ENCODE results near the gene ETFDH.
"Not testable (repeated sequence)": the region's sequence is repeated elsewhere in the genome, so short reads cannot be mapped to it uniquely, and the experiment has no call there.

ETFDH gene

DNA sequence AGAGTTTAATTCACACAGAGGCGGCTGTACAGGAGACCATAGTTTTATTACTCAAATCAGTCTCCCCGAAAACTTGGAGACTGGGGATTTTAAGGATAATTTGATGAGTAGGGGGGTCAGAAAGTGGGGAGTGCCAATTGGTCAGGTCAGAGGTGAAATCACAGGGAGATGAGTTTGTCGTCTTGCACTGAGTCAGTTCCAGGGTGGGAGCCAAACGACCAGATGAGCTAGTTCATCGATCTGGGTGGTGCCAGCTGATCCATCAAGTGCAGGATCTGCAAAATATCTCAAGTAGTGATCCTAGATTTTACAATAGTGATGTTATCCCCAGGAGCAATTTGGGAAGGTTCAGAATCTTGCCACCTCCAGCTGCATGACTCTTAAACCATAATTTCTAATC lies 4.0 kb downstream of the ETFDH start:
- FAIRE-seq (no peak), DNase-seq (ENCODE audit: insufficient read length, low spot score) (no peak)

DNA sequence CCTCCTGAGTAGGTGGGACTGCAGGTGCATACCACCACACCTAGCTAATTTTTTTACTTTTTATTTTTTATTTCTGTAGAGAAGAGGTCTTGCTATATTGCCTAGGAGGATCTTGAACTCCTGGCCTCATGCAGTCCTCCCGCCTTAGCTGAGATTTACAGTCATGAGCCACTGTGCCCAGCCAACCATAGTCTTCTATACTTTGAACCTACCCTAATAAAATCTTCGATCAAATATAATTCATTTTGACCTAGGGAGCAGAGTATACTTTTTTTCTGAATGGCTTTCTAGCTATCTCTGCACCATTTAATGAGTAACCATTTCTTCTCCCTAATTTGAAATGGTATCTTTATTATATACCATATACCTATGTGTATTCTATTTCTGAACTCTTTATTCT lies 6.7 kb downstream of the ETFDH start:
- no peak for FAIRE-seq
- no peak for DNase-seq (ENCODE audit: insufficient read length, low spot score)

DNA sequence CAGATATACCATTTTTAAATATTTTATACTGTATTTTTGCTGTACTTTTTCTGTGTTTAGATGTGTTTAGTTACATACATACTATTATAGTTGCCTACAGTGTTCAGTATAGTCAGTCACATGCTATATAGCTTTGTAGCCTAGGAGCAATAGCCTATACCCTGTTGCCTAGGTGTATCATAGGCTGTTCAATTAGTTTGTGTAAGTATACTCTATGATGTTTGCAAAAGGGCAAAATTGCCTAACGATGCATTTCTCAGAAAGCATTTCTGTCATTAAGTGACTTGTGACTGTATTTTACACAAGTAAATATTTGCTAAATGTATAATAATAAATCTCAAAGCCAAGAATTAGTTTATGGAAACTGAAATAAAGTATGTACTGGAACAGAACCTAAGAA lies 9.5 kb downstream of the ETFDH start:
- DNase-seq (ENCODE audit: insufficient read length, low spot score) (no peak), FAIRE-seq (no peak)

DNA sequence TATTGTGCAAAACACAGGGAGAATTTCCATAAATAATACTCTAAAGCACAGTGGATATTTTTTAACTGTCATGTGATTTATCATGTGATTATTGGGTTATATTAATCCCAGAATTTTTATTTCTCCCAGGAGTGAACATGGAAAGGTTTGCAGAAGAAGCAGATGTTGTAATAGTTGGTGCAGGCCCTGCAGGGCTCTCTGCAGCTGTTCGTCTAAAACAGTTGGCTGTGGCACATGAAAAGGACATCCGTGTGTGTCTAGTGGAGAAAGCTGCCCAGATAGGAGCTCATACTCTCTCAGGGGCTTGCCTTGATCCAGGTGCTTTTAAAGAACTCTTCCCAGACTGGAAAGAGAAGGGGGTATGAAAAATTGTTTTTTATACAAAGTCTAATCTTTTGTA lies 10.0 kb downstream of the ETFDH start:
- DNase-seq (ENCODE audit: insufficient read length, low spot score) = no peak
- no peak for FAIRE-seq

DNA sequence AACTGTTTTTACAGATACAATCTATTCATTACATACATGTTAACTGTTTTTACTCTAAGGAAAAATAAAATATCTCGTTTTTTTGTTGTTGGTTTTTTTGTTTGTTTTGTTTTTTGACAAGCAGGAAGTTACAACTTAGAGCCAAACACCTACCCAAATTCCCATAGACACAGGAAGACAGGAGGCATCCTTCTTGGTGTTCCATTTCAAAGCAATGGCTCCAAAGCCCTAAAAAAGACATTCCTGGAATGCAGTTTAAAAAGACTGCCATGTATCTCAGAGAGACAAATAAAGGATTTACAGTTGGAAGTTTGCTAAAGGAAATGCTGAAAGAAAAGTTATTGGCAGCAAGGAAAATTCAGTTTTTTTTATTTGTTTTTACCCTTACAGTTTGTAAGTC lies 16.7 kb downstream of the ETFDH start:
- DNase-seq (ENCODE audit: insufficient read length, low spot score) = no peak
- no peak for FAIRE-seq

DNA sequence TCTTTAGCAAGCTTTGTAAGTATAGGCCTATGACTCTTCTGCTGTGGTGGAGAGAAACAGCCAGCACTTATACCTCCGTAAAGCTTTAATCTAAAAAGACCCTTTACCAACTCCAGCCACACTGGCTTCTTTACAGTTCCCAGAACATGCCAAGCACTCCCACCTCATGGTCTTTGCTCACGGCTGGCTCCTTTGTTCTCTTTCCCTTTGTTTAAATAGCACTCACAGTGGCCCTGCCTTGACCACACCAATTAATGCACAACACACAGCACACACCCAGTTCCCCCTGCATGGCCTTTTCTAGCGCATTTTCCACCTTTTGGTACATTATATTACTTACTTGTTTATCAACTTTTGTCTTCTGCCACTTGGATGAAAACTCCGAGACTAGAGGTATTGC lies 32.2 kb downstream of the ETFDH start:
- FAIRE-seq (no peak), DNase-seq (ENCODE audit: insufficient read length, low spot score) (no peak)

DNA sequence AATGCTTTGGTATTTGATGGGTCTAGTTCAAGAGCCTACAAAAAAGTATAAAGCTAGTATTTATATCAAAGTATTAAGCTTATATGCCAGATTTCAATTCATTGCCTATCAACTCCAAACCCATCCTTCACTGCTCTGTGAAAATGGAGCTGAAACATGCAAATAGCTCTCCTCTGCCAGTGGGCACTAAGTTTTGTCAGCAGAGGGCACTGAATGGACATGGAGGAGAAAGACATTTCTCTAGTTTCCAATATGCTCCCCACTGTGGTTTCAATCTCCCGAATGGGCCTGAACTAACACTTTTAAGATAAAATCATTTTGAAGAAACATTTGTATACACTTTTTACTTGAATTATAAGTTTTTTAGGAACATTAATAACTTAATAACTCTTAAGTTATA lies 38.7 kb downstream of the ETFDH start:
- FAIRE-seq = no peak

DNA sequence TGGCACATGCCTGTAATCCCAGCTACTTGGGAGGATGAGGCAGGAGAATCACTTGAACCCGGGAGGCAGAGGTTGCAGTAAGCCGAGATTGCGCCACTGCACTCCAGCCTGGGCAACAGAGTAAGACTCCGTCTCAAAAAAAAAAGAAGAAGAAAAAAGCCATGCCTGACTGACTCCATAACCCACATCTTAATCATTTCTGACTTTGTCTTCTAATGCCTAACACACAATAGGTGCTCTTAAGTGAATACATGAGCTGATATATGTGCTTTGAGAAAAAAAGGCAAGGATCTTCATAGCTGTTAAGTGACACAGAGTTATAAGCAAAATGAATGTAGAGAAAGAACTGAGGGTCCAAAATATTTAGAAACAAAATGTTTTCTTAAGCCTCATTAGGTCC lies 40.5 kb downstream of the ETFDH start:
- not testable (repeated sequence) for DNase-seq (ENCODE audit: insufficient read length, low spot score); FAIRE-seq

More for the DNA sequence above, 38.7 kb downstream of the ETFDH start:
- no peak for DNase-seq (ENCODE audit: insufficient read length, low spot score)

DNA sequence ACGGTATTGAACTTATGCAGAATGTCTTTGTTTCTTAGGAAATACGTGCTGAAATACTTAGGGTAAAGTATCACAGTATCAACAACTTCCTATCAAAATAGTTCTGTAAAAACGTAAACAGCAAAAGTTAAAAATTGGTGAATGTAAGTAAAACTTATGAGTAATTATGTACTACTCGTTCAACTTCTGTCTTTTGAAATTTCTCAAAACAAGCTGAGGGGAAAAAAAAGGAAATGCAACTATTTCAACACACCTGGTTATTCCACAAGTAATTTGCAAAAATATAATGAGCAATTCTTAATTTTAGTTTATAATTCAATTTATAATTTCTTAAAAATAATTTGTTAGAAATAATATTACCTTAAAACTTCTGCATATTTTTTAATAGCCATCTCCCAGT lies 42.8 kb downstream of the ETFDH start:
- DNase-seq (ENCODE audit: insufficient read length, low spot score) (no peak), FAIRE-seq (no peak)

DNA sequence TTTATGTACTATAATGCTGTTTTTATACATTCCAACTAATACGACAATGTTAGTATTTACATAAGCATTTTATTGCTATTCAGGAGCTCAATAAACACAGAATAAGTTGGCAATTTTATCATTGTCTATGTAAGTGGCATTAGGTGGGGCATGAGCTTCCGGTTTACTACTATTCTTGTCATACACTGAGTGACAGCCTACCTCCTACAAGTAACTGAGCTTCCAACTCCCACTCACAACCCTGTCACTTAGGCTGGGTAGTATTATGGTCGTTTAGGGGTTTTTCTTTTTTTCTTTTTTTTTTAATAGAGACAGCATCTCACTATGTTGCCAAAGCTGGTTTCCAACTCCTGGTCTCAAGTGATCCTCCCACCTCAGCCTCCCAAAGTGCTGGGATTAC lies 43.7 kb downstream of the ETFDH start:
- FAIRE-seq (no peak), DNase-seq (ENCODE audit: insufficient read length, low spot score) (no peak)

DNA sequence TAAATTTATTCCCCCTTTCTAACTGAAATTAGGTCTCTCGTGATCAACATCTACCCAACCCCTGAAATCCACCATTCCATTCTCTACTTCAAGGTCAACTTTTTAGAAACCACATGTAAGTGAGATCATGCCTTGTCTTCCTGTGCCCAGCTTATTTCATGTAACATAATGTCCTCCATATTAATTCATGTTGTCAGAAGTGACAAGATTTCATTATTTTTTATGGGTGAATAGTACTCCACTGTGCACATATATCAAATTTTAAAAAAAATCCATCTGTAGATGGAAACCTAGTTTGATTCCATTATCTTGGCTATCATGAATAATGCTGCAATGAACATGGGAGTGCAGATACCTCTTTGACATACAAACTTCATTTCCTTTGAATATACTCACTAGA lies 49.6 kb downstream of the ETFDH start:
- DNase-seq (ENCODE audit: insufficient read length, low spot score) (no peak), FAIRE-seq (no peak)

DNA sequence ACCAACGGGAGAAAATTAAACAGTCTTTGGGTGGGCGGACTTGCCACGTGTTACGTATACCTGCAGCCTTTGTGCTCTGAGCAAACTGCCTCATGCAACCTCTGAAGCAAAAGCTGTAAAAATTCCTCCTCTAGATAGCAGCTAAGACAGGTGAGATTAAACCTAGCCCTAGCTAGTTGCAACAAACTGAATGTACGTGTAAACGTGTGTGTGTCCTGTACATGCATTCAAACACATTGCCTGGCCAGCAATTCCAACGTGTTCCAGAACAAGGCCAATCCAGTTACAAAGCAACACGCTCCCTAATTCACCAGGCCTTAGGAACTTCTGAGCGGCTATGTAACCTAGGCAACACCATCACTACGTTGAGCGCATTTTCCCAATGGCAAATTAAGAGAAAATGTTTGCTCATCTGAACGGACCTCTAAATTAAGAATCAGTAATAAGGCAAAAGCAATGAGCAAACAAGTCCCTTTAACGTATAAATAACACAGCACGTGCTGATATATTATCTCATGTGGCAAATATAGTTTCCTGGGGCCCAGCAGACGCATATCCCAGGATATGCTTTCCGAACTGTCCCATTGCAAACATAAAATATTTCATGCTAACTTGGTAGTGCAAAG lies 50.3 kb downstream of the ETFDH start:
- no peak for DNase-seq (ENCODE audit: insufficient read length, low spot score)
- FAIRE-seq = peak; percentile 40

DNA sequence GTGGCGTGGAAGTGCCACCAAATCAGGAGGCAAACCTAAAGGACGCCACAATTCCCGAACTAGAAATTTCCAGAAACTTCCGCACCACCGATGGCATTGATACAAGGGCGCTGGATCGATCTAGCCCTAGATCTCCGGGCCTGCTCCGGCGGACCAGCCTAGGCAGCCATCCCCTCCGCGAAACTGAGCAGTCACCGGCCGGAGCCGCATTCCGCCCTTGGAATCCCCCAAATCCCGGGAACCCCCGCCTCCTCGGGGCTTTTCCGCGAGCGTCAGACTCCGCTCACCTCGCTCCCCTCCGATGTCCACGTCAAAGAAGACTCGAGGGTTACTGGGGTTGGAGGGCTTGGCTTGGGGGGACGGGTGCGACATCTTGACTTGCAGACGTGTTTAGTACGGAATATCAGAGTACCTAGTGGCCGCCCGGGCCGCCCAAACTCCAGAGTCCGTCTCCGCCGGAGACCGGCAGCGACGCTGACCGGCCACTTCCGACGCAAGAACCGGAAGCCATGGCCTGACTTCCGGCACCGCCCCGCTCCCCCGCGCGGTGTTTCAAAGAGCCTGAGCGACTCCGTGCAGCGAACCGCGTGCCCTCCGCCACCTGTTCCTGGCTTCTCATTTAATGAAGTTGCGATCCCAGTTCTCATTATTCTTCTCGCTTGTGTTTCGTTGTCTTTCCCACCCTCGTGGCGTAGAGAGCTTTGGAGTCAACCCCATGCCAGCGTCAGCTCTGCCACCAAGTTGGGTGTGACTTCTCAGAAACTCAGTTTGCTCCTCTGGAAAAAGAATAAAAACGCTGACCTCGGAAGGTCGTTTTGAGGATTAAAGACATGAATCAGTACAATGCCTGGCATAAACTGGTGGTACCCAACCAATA lies 51.1 kb downstream of the ETFDH start, which contains the start of gene PPID:
PPID (minus strand) TSS at position 480 of the 877 bp plus-strand sequence; CDS start at position 372, 108 bp downstream.
- FAIRE-seq (peak; percentile 48), DNase-seq (ENCODE audit: insufficient read length, low spot score) (peak; percentile 83)

DNA sequence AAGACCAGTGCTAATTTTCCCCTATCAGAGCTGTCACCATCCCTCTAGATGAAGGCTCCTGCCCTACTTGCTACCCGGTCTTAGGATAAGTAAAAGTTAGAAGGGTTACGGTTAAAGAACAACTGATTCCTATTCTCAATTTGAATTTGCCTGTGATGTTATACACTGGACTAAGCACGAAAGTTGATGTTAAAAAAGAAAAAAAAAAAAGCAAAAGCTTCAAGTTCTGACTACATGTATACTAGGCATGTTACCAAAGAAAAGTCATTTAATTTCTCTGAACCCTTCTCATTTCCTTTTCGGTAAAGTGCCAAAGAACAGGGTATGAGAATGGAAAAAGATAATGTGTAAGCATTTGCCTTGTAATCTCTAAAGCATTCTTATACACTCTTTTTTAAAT lies 52.5 kb downstream of the ETFDH start:
- no peak for FAIRE-seq
- no peak for DNase-seq (ENCODE audit: insufficient read length, low spot score)

DNA sequence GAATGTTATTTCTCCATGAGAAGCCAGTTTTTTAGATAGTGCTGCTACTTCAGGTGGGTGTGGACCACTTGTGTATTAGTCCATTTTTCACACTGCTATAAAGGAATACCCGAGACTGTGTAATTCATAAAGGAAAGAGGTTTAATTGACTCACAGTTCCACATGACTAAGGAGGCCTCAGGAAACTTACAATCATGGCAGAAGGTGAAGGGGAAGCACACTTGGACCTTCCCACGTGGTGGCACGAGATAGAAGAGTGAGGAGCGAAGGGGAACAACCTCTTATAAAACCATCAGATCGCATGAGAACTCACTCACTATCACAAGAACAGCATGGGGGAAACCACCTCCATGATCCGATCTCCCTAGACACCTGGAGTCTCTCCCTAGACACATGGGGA lies 54.5 kb downstream of the ETFDH start:
- DNase-seq (ENCODE audit: insufficient read length, low spot score) = no peak
- no peak for FAIRE-seq

DNA sequence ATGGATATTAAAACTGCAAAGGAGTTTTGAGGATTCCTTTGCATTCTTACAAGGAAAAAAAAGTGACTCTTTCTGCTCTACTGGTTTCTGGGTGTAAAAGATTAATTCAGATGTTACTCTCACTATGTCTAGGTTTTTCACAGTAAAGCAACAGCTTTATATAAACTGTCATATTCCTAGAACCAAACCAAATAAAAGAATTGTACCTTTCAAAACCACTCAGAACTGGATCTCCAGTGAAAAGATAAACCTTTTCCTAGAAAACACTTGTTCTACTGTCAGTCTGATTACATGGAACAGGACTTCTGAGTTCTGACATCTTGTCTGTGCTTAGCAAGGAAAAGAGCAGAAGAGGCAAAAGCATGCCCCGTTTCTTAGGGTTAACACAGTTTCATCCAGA lies 56.1 kb downstream of the ETFDH start:
- DNase-seq (ENCODE audit: insufficient read length, low spot score) (no peak), FAIRE-seq (no peak)

DNA sequence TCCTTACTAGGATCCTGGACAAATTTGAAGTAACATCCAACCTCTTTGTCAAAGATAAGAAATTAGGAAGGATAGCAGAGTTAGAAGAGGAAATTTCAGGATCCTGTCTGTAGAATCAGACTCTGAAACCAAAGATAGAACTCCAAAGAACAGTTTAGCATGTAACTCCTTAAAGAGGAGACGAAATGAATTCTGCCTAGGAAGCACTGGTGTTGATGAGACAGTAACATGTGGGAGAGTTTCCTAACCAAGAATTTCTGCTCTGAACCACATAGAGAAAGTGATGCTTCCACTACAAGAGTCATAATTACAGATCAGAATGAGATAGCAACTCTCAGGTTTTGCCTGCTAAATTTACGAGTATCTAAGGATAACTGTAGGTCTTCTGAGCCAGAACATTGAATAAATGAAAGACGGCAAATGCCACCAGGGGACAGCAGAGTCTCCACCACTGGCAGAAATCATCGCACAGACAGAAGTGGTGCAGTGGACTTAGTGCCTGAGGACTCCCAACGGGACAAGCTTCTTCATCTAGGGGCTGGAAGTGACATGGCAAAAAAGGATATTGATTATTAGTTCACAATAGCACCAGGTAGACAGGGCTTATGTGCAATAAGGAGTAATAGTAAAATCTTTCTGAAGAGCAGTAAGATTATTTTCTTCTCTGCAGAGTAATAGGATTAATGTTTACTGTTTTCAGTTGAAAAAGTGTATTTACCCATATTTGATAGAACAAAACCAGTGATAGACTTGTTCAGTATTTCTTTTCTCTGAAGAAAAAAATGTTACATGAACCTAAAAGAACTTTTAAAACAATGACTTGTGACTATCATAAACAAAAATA lies 57.8 kb downstream of the ETFDH start:
- FAIRE-seq (peak; percentile 9), DNase-seq (ENCODE audit: insufficient read length, low spot score) (peak; percentile 63)

DNA sequence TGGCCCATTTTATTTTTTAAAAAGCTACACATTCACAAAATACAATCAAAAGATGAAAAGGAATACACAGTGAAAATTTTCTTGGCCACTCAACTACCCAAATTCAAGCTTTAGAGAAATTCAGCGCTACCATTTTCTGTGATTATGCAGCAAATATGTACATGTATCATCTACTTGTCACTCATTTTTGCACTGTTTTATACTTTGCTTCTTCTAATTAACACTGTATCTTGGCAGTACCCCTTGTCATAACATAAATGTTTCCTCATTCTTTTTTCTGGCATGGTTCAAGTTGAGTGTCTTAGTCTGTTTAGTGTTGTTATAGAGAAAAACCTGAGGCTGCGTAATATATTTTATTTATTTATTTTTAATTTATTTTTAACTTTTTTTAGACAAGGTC lies 66.8 kb downstream of the ETFDH start:
- no peak for FAIRE-seq

DNA sequence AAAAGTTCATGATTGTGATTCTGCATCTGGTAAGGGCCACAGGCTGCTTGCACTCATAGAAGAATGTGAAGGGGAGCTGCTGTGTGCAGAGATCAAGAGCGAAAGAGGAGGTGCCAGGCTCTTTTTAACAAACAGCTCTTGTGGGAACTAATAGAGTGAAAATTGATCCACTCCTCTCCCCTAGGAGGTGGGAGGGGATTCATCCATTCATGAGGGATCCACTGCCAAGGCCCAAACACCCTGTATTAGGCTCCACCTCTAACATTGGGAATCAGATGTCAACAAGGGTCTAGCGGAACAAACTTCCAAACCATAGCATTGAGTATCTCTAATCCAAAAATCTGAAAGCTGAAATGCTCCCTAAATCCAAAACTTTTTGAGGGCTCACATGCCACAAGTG lies 67.5 kb downstream of the ETFDH start:
- DNase-seq (ENCODE audit: insufficient read length, low spot score) (no peak), FAIRE-seq (no peak)

More for the DNA sequence above, 66.8 kb downstream of the ETFDH start:
- no peak for DNase-seq (ENCODE audit: insufficient read length, low spot score)

DNA sequence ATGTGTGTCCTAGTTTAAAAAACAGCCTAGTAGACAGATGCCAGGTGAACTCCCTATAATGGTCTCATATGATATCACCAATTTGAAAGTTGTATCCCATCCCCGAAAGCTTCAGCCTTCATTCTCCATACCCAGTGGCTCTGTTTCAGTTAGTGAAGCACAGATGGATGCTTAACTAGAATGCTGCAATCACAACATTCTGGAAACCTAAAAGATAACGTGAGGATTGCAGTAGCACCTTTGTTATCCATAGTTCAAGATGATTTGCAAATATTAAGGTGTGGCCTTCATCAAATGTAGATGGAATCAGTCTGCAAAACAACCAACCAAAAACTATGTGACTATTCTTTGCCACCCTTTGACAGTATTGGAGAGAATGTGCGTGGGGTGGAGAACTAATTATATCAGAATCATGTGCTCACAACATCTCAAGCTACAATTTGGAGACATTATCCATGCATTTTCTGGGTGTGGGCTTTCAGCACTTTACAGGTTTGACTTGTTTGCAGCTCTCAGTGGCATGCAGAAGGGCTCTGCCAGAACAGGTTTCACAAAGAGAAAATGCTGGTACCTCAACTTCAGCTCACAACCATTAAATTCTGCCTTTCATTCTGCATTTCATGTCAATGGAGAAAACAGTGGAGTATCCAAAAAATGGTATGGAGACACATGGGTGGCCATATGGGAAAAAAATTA lies 69.4 kb downstream of the ETFDH start:
- FAIRE-seq (no peak), DNase-seq (ENCODE audit: insufficient read length, low spot score) (no peak)

DNA sequence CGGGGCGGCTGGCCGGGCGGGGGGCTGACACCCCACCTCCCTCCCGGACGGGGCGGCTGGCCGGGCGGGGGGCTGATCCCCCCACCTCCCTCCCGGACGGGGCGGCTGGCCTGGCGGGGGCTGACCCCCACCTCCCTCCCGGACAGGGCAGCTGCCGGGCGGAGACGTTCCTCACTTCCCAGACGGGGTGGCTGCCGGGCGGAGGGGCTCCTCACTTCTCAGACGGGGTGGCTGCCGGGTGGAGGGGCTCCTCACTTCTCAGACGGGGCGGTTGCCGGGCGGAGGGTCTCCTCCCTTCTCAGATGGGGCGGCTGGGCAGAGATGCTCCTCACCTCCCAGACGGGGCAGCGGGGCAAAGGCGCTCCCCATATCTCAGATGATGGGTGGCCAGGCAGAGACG lies 74.4 kb downstream of the ETFDH start:
- FAIRE-seq = not testable (repeated sequence)

More for the DNA sequence above, 74.4 kb downstream of the ETFDH start:
- not testable (repeated sequence) for DNase-seq (ENCODE audit: insufficient read length, low spot score)
